ENCODE results near the gene COP1. TPM values are rescaled to one million over a fixed set of nuclear protein-coding genes. Genes with fewer than 3 reads are reported as not detected.

COP1 gene
- total and polyA plus RNA-seq, 2 of the 13 experiments (the other 11 are each of a cell fraction or from before 2014, with no cell fraction given): 20.5 to 51.3 TPM

GRCh38 chr1:175984057-175984812 lies 222.9 kb downstream of the COP1 start:
- intact Hi-C loops (cut with micrococcal nuclease; ENCODE audit: unreplicated experiment): no loop called here
- Histone ChIP-seq H2AFZ (ENCODE audit: low read length) (no peak overlapping the region), H4K20me1 (ENCODE audit: insufficient read depth, low read length) (no peaks in the 10 kb centered on the region), H3K27ac (ENCODE audit: extremely low read length, insufficient read depth, low read length) (no peak overlapping the region), H3K4me1 (ENCODE audit: insufficient read depth, low read length) (peaks cover 10% of the 10 kb centered on the region), H3K36me3 (replicated peaks in 1 of 2; ENCODE audit: control insufficient read depth in 1 of 2, insufficient read depth in 2 of 2, low read length in 2 of 2) (peaks cover 7 to 39% of the 10 kb centered on the region in 2 experiments; a peak in 4 of 5 replicates), H3K79me2 (ENCODE audit: insufficient read depth, low read length) (no peaks in the 10 kb centered on the region), H3K9me3 (ENCODE audit: low read length) (peaks cover 18% of the 10 kb centered on the region), H3K4me2 (ENCODE audit: low read depth, low read length) (no peak overlapping the region), H3K4me3 (replicated peaks in 1 of 3; ENCODE audit: insufficient read depth in 1 of 3, low read depth in 2 of 3, low read length in 3 of 3) (no peak overlapping the region), H3K9ac (ENCODE audit: insufficient read depth, low read depth, low read length) (no peak overlapping the region), H3K27me3 (ENCODE audit: control insufficient read depth in 1 of 2, insufficient read depth in 2 of 2, low read length in 2 of 2) (no peaks in the 10 kb centered on the region)
- in situ Hi-C loops (cut with HindIII; ENCODE audit: extremely low pct_ligation_motif_present, low pct_unique_long_range_greater_than_20kb): no loop called here
- WGBS (ENCODE audit: low lambda C conversion rate): 97% methylated on average over 6 of the region's 12 CpGs
- ATAC-seq: no peak
- ChIA-PET CTCF (ENCODE audit: low intra/inter-chr PET ratio, low total read pairs) (no interaction called here), POLR2A (no interaction called here)
- no peak for FAIRE-seq
- no TSS peak for BruUV-seq (replicated peaks)
- no peak for DNase-seq (ENCODE audit: low spot score)
- TF ChIP-seq ZNF710 (CRISPR knock-in tag; IDR thresholded peaks at IDR 0.05; ENCODE audit: borderline replicate concordance): no peak
- TF ChIP-seq ZNF260 (CRISPR knock-in tag; IDR thresholded peaks at IDR 0.05; ENCODE audit: borderline replicate concordance, low read depth): no peak
- TF ChIP-seq CCDC6 (CRISPR knock-in tag; IDR thresholded peaks at IDR 0.05): no peak
- TF ChIP-seq, protein P1, sequence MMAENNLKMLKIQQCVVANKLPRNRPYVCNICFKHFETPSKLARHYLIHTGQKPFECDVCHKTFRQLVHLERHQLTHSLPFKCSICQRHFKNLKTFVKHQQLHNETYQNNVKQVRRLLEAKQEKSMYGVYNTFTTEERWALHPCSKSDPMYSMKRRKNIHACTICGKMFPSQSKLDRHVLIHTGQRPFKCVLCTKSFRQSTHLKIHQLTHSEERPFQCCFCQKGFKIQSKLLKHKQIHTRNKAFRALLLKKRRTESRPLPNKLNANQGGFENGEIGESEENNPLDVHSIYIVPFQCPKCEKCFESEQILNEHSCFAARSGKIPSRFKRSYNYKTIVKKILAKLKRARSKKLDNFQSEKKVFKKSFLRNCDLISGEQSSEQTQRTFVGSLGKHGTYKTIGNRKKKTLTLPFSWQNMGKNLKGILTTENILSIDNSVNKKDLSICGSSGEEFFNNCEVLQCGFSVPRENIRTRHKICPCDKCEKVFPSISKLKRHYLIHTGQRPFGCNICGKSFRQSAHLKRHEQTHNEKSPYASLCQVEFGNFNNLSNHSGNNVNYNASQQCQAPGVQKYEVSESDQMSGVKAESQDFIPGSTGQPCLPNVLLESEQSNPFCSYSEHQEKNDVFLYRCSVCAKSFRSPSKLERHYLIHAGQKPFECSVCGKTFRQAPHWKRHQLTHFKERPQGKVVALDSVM (CRISPR knock-in tag; IDR thresholded peaks at IDR 0.05): no peak
- no peak for TF ChIP-seq NCOA5 (CRISPR knock-in tag; IDR thresholded peaks at IDR 0.05)
- TF ChIP-seq ZNF44 (CRISPR knock-in tag; IDR thresholded peaks at IDR 0.05): no peak
- TF ChIP-seq MAFK (conservative IDR thresholded peaks at IDR 0.05 in 1 of 2, IDR thresholded peaks at IDR 0.05 in 1 of 2; ENCODE audit: low read length in 2 of 2): no peak
- no peak for TF ChIP-seq TARDBP (CRISPR knock-in tag; IDR thresholded peaks at IDR 0.05)
- TF ChIP-seq ZNF256 (CRISPR knock-in tag; conservative IDR thresholded peaks at IDR 0.05): no peak
- TF ChIP-seq NFYC (CRISPR knock-in tag; IDR thresholded peaks at IDR 0.05): no peak
- TF ChIP-seq, protein P2, sequence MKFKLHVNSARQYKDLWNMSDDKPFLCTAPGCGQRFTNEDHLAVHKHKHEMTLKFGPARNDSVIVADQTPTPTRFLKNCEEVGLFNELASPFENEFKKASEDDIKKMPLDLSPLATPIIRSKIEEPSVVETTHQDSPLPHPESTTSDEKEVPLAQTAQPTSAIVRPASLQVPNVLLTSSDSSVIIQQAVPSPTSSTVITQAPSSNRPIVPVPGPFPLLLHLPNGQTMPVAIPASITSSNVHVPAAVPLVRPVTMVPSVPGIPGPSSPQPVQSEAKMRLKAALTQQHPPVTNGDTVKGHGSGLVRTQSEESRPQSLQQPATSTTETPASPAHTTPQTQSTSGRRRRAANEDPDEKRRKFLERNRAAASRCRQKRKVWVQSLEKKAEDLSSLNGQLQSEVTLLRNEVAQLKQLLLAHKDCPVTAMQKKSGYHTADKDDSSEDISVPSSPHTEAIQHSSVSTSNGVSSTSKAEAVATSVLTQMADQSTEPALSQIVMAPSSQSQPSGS (CRISPR knock-in tag; IDR thresholded peaks at IDR 0.05): no peak
- TF ChIP-seq NFKB2 (CRISPR knock-in tag; IDR thresholded peaks at IDR 0.05; ENCODE audit: borderline replicate concordance): no peak
- TF ChIP-seq ARID4A (CRISPR knock-in tag; IDR thresholded peaks at IDR 0.05; ENCODE audit: borderline replicate concordance): no peak
- TF ChIP-seq ZNF616 (CRISPR knock-in tag; IDR thresholded peaks at IDR 0.05; ENCODE audit: low read depth): no peak

All from HepG2 (cell line).